Left lobe of liver (tissue), 2 donors: ENCODE data around the gene TRAF3IP1. TPM values are rescaled to one million over a fixed set of nuclear protein-coding genes. Genes with fewer than 3 reads are reported as not detected.

Source experiments
- ATAC-seq: fragments of 200-7000 bp; cut with Tn5 transposase; one replicate; pipeline ENCODE4 v1.9.1; 2020; ENCODE audit warnings: mild to moderate bottlenecking, moderate library complexity
- DNase-seq: peaks from one replicate; pipeline ENCODE4 v3.0.0-alpha.2; 2020; ENCODE audit warnings: low spot score
- total RNA-seq: library from RNA; stranded (reverse); gene quantifications from one replicate; pipeline ENCODE4 v1.2.1, GENCODE V29; 2021
- donor health status: DM: no; HTN: no; CAD: no; lungs with moderate emphysema.
- donor health status: DM: no; HTN: yes; CAD: no.

TRAF3IP1 gene
- total RNA-seq, 1 donor from 2014 or later, result 9.0 TPM

- DNase-seq (no peak), ATAC-seq (peak; percentile 13)
These were observed 33.2 kb upstream of the TRAF3IP1 start for GRCh38 chr2:238286987-238287736.

DNA sequence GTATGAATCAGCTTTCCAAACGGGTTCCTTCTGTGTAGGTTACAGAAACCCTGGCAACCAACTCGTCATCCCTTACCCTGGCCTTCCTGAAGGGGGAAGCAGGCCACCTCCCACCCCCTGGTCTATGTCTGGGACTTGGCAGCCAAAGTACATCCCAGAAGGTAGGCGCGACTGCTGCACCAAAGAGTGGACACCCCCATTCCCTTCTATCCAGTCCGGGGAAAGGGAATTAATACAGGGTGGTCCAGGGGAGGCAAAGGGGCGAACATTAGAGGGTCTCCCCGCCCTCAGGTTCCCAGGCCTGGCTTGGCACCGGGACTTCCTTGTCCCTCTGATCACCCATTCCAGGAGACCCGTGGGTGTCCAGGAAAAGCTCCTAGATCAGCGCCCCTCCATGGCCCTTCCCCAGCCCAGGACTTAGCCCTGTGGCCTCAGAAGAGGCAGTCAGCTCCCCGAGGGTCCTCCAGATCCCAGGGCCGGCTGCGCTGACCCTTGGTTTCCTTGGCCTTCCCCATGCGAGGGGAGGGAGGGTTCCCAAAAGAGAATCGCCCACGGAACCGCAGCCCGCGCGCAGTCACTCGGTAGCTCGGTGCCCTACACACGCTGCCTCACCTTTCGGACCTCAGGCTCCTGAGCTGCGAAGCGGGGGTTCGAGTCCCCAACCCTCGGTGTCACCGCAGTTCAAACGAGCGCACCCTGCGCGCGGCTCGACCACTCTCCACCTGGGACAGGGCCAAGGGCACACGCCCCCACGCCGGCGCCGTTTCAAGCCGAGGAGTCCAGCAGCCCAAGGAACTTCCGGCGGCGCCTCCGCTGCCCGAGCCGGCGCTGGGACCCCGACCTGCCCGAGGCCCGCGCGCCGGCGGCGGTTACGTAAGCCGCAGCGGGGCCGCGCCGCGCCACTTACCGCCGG lies 32.3 kb upstream of the TRAF3IP1 start, which contains the start of gene PER2:
Gene PER2 (minus strand): TSS at position 874 of the 913 bp plus-strand sequence. CDS start 10,674 bp downstream, outside the sequence.
- DNase-seq, result peak; percentile 66
- peak; percentile 2 for ATAC-seq

DNA sequence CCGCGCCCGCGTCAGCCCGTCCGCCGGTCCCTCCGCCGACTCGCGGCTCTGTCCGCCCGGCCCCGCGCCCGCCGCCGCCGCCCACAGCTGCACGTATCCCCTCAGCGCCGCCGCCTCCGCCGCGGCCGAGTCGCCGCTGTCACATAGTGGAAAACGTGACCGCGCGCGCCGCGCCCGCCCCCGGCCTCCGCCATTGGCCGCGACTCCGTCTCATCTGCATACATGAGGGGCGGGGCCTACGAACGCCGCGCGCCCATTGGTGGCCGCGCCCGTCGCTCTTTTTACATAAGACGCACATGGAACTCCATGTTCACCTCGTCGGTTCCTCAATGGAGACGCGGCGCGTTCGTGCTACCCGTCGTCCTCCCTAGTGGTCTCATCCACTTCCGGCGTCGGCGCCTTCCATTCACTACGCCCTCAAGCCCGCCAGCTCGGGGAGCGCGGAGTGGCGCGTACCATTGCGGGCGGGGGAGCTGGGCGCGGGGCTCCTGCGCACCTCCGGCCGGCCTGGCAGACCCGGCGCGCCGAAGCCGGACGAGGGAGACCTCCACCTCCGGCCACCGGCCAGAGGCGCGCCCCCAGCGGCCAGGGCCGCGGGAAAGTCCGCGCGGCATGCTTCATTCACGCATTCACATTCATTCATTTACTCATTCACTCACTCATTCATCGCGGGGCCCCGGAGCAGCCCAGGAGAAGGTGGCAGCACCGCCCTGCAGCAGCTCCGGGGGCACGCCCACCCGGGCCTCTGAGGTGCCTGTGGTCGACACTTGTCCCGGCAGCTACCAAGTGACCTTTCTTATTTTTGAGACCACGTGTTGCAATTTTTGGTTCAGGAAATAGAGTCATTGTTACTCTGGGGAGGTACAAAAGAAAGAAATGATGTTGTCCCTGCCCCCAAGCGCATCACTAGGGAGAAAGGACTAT lies 31.4 kb upstream of the TRAF3IP1 start:
- ATAC-seq, result peak; percentile 79
- DNase-seq, result peak; percentile 99

- no peak for DNase-seq
These were observed 30.7 kb upstream of the TRAF3IP1 start for GRCh38 chr2:238289574-238289973.

DNA sequence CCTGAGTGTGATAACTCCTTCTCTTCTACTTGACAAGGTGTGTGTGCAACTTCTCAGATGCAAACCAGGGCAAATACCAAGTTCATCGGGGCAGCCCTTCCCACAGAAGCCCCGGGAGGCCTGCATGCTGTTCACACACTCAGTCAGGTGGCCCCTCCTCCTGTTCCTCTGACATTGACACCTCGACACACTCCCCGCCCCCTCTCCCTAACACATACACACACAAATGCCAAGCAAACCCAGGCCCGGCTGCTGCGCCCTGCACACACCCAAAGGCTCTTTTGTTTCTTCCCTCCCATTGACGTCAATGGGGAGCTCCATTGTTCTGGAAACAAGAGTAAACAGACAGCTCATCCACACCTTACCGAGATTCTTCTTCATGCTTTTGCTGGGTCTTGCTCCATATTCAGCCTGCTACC lies 30.2 kb upstream of the TRAF3IP1 start:
- ATAC-seq (no peak), DNase-seq (no peak)

More at GRCh38 chr2:238289574-238289973, 30.7 kb upstream of the TRAF3IP1 start:
- ATAC-seq, result no peak

DNA sequence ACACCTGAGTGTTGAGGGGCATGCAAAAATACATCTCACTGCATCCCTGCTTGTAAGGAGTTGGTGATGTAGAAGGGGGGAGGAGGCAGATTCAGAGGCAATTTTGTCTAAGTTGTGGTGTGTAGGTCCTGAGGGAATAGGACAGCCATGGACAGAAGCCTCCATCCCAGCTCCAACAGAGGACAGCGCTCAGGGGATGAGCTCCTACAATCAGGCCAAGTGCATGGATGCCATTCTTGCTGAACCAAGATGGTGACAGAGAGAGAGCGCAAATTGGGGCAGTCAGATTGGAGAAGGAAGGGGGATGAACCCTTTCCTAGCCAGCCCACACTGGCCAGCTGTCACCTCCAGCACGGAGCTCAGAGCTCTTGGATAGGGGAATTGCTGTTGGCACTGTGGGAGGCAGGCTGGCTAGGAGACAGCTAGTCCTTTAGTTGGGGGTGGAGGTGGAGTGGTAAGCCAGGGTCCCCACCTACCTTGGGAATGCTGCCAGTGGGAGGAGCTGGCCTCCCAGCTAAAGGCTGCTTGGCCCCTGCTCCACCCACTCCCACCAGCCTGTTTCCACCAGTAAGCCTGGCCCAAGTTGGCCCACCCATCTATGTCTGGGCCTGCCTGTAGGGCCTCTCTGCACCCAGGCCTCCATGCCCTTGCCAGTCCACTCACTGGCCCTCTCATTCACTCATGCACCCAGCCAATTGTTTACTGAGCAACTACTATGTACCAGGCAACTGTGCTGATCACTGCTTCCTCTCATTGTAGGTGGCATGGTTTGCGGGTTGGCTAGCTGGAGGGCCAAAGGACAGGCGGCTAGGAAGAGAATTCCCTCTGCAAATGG lies 29.4 kb upstream of the TRAF3IP1 start:
- no peak for ATAC-seq
- DNase-seq, result no peak

GRCh38 chr2:238291550-238292281 lies 28.6 kb upstream of the TRAF3IP1 start:
- no peak for DNase-seq
- no peak for ATAC-seq

- DNase-seq, result no peak
- ATAC-seq, result no peak
These were observed 26.3 kb upstream of the TRAF3IP1 start for GRCh38 chr2:238294046-238294392.

DNA sequence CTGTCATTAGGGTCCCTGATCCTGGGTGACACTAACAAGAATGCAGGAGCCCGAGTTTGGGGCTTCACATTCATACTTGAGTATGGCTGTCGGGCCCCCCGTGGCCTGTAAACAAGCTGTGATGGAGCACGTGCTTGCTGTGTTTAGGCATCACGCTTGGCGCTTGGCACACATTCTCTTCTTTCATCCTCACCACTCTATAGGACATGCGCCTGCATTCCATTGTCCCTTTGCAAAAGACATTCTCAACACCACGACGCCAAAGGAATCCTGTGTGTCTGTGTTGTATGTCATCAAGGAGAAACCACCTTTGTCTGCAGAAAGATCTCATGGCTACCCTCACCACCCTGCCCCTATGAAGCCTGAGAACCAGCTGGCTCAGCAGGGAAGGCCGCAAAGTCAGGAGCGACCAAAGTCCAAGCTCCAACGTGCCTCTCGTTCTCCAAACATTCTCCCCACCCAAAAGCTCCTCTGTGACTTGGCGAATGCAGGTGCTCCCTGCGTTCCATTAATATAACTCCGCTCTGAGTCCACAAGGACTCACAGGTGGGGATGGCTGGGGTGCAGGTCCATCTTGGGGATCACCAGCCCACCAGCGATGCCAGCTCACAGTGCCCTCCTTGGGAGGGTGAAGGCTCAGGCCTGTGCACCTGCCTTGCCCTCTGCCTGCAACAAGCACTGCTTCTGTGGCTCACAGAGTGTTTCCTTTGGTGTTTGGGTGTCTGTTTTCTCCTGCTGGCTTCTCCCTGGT lies 25.8 kb upstream of the TRAF3IP1 start:
- ATAC-seq (peak; percentile 80), DNase-seq (peak; percentile 85)

- DNase-seq (no peak), ATAC-seq (no peak)
These were observed 24.9 kb upstream of the TRAF3IP1 start for GRCh38 chr2:238295144-238296112.

- ATAC-seq, result peak; percentile 13
- no peak for DNase-seq
These were observed 23.5 kb upstream of the TRAF3IP1 start for GRCh38 chr2:238296638-238297457.

GRCh38 chr2:238299803-238300202 lies 20.5 kb upstream of the TRAF3IP1 start:
- DNase-seq, result peak; percentile 76

GRCh38 chr2:238302087-238302486 lies 18.2 kb upstream of the TRAF3IP1 start:
- DNase-seq (no peak), ATAC-seq (no peak)

More at GRCh38 chr2:238299803-238300202, 20.5 kb upstream of the TRAF3IP1 start:
- peak; percentile 72 for ATAC-seq

DNA sequence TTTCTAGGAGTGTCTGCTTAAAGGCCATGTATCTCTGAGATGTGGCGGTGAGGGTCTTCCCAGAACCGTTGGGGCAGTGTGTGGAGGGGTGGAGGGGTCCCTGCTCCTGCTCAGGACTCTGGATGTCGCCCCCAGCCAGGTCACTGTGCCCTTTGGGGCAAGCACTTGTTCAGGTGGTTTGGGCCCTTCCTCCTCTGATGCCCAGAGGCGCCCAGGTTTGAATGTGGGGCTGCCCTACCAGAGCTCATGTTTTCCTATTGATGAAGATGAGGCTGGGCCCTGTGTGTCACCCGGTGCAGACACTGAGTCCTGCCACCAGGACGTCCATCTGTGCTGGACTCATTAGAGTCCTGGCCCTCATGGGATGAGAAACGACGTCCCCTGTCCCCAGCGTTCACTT lies 17.6 kb upstream of the TRAF3IP1 start:
- ATAC-seq (no peak), DNase-seq (no peak)

- DNase-seq, result no peak
- ATAC-seq, result no peak
These were observed 16.2 kb upstream of the TRAF3IP1 start for GRCh38 chr2:238304116-238304515.
